Neuronal stem cell (in vitro differentiated cells): ENCODE data around the gene CYP2W1.

ENCODE experiments used
- DNase-seq: peaks from one replicate; pipeline ENCODE4 v3.0.0-alpha.2; 2013; ENCODE audit warnings: low spot score
- H2AFZ ChIP-seq: one replicate; pipeline ENCODE4 v1.6.1; 2013; ENCODE audit warnings: mild to moderate bottlenecking, low read length, inconsistent platforms
- H2AK5ac ChIP-seq: 2 replicates; pipeline ENCODE4 v1.6.1; 2013; ENCODE audit warnings: low read depth, mild to moderate bottlenecking, inconsistent platforms, low read length, moderate library complexity, mixed read lengths
- H2BK120ac ChIP-seq: 2 replicates; pipeline ENCODE4 v1.6.1; 2013; ENCODE audit warnings: low read depth, mild to moderate bottlenecking, inconsistent platforms, low read length, moderate library complexity, mixed read lengths
- H2BK12ac ChIP-seq: one replicate; pipeline ENCODE4 v1.6.1; 2013; ENCODE audit warnings: low read length, inconsistent platforms
- H2BK15ac ChIP-seq: 2 replicates; pipeline ENCODE4 v1.6.1; 2013; ENCODE audit warnings: mild to moderate bottlenecking, low read length, inconsistent platforms, mixed read lengths
- H2BK5ac ChIP-seq: one replicate; pipeline ENCODE4 v1.6.1; 2013; ENCODE audit warnings: inconsistent platforms, mild to moderate bottlenecking, low read length, moderate library complexity
- H3K14ac ChIP-seq: one replicate; pipeline ENCODE4 v1.6.1; 2013; ENCODE audit warnings: low read length, inconsistent platforms
- H3K18ac ChIP-seq: 2 replicates; pipeline ENCODE4 v1.6.1; 2013; ENCODE audit warnings: low read length, inconsistent platforms
- H3K23ac ChIP-seq: 2 replicates; pipeline ENCODE4 v1.6.1; 2013; ENCODE audit warnings: low read depth, mild to moderate bottlenecking, mixed read lengths, low read length, inconsistent platforms; ENCODE audit not compliant: poor library complexity
- H3K27ac ChIP-seq: replicated peaks from 3 replicates; pipeline ENCODE4 v1.5.1; 2013; ENCODE audit warnings: low read length, inconsistent platforms
- H3K27me3 ChIP-seq, 3 experiments: 2 replicates each; pipeline ENCODE4 v1.6.1; 2013; ENCODE audit warnings: low read length in 3 of 3, mild to moderate bottlenecking in 2 of 3, inconsistent platforms in 1 of 3, low read depth in 1 of 3, mixed read lengths in 1 of 3, moderate library complexity in 1 of 3; ENCODE audit not compliant: control insufficient read depth in 3 of 3, insufficient read depth in 3 of 3
- H3K36me3 ChIP-seq, 2 donors: replicated peaks in 1 of 2; 2 replicates each; pipeline ENCODE4 v1.6.1; 2013; ENCODE audit warnings: low read length in 2 of 2; ENCODE audit not compliant: control insufficient read depth in 2 of 2, insufficient read depth in 2 of 2
- H3K4ac ChIP-seq: 2 replicates; pipeline ENCODE4 v1.6.1; 2013; ENCODE audit warnings: inconsistent platforms, mild to moderate bottlenecking, low read length, moderate library complexity
- H3K4me1 ChIP-seq, 2 donors: 1 replicate in 1 of 2; 2 replicates in 1 of 2; pipeline ENCODE4 v1.6.1; 2013; ENCODE audit warnings: low read length in 2 of 2, low read depth in 1 of 2; ENCODE audit not compliant: control insufficient read depth in 2 of 2, insufficient read depth in 1 of 2
- H3K4me2 ChIP-seq: one replicate; pipeline ENCODE4 v1.6.1; 2013; ENCODE audit warnings: mild to moderate bottlenecking, low read length, inconsistent platforms; ENCODE audit not compliant: insufficient read depth, poor library complexity, severe bottlenecking
- H3K4me3 ChIP-seq, 2 donors: 2 replicates each; pipeline ENCODE4 v1.5.1; 2013; ENCODE audit warnings: low read length in 2 of 2, mild to moderate bottlenecking in 2 of 2, inconsistent platforms in 1 of 2, moderate library complexity in 1 of 2
- H3K79me1 ChIP-seq: one replicate; pipeline ENCODE4 v1.6.1; 2013; ENCODE audit warnings: low read depth, mild to moderate bottlenecking, inconsistent platforms, low read length, moderate library complexity
- H3K9ac ChIP-seq: one replicate; pipeline ENCODE4 v1.6.1; 2013; ENCODE audit warnings: mild to moderate bottlenecking, low read depth, low read length, inconsistent platforms; ENCODE audit not compliant: poor library complexity
- H3K9me3 ChIP-seq, 2 donors: replicated peaks in 1 of 2; 2 replicates each; pipeline versions ENCODE3 to v1.6.1; 2013; ENCODE audit warnings: low read length in 2 of 2, mild to moderate bottlenecking in 2 of 2, inconsistent platforms in 1 of 2, low read depth in 1 of 2, mixed read lengths in 1 of 2, moderate library complexity in 1 of 2; ENCODE audit not compliant: control insufficient read depth in 2 of 2, insufficient read depth in 1 of 2
- H4K8ac ChIP-seq: one replicate; pipeline ENCODE4 v1.6.1; 2013; ENCODE audit warnings: low read depth, mild to moderate bottlenecking, inconsistent platforms, low read length, moderate library complexity
- H4K91ac ChIP-seq: one replicate; pipeline ENCODE4 v1.6.1; 2013; ENCODE audit warnings: low read length, low read depth, mild to moderate bottlenecking, inconsistent platforms; ENCODE audit not compliant: poor library complexity
- WGBS, 2 donors: extraction: QIAGEN DNeasy Blood & Tissue Kit; methylation state at CpG; one replicate each; pipeline ENCODE4 v1.1.7; 2013; ENCODE audit warnings: missing lambda C conversion rate in 2 of 2, mixed read lengths in 1 of 2; ENCODE audit not compliant: insufficient read length in 2 of 2, insufficient replicate concordance in 1 of 2; ENCODE audit errors: extremely low coverage in 2 of 2; 5-methylcytosine and 5-hydroxymethylcytosine counted together

The CYP2W1 gene

GRCh38 chr7:988426-988911, 5.5 kb downstream of the CYP2W1 start:
- no CpG with 5 or more reads among the region's 24 CpGs for WGBS, 2 donors
- Histone ChIP-seq H3K14ac (peak overlapping the region; percentile 56), H3K4me2 (no peak overlapping the region), H2AFZ (no peak overlapping the region), H4K91ac (no peak overlapping the region), H3K27me3 (no peaks in the 10 kb centered on the region), H2AK5ac (peak overlapping the region; percentile 88), H4K8ac (no peak overlapping the region), H3K79me1 (peaks cover 2% of the 10 kb centered on the region), H3K4me1 (peaks cover 8 to 9% of the 10 kb centered on the region in 2 donors), H3K4ac (no peak overlapping the region), H2BK12ac (no peak overlapping the region), H3K36me3 (no peaks in the 10 kb centered on the region), H2BK5ac (no peak overlapping the region), H2BK15ac (peak overlapping the region; percentile 55), H3K9ac (peak overlapping the region; percentile 21), H3K18ac (peak overlapping the region; percentile 83), H3K9me3 (no peaks in the 10 kb centered on the region), H3K4me3 (no peak overlapping the region), H3K27ac (no peak overlapping the region), H2BK120ac (no peak overlapping the region), H3K23ac (peak overlapping the region; percentile 73)
- no peak for DNase-seq

GRCh38 chr7:988963-989529, 6.1 kb downstream of the CYP2W1 start:
- no CpG with 5 or more reads among the region's 15 CpGs for WGBS, 2 donors
- DNase-seq, result no peak
- Histone ChIP-seq H3K9ac (peak overlapping the region; percentile 44), H2BK12ac (peak overlapping the region; percentile 90), H3K36me3 (no peaks in the 10 kb centered on the region), H3K27ac (no peak overlapping the region), H3K4me2 (no peak overlapping the region), H3K27me3 (no peaks in the 10 kb centered on the region), H3K4me3 (no peak overlapping the region), H4K91ac (no peak overlapping the region), H3K18ac (peak overlapping the region; percentile 85), H3K4me1 (peaks cover 10 to 11% of the 10 kb centered on the region in 2 donors), H3K14ac (peak overlapping the region; percentile 71), H3K4ac (no peak overlapping the region), H2AFZ (no peak overlapping the region), H3K79me1 (peaks cover 2% of the 10 kb centered on the region), H4K8ac (no peak overlapping the region), H2AK5ac (peak overlapping the region; percentile 37), H2BK15ac (peak overlapping the region; percentile 85), H2BK5ac (peak overlapping the region; percentile 39), H3K23ac (peak overlapping the region; percentile 55), H2BK120ac (no peak overlapping the region), H3K9me3 (no peaks in the 10 kb centered on the region)

GRCh38 chr7:990352-990932, 7.5 kb downstream of the CYP2W1 start:
- H3K9me3 ChIP-seq, result no peaks in the 10 kb centered on the region
- no peak overlapping the region for H4K91ac ChIP-seq
- peak overlapping the region; percentile 21 for H3K14ac ChIP-seq
- H3K18ac ChIP-seq, result peak overlapping the region; percentile 57
- H3K4me1 ChIP-seq, result peaks cover 10 to 11% of the 10 kb centered on the region in 2 donors
- peak overlapping the region; percentile 53 for H2BK5ac ChIP-seq
- no peak overlapping the region for H2BK15ac ChIP-seq
- no CpG with 5 or more reads among the region's 36 CpGs for WGBS, 2 donors
- no peak overlapping the region for H3K9ac ChIP-seq
- no peak overlapping the region for H3K23ac ChIP-seq
- H3K4ac ChIP-seq, result no peak overlapping the region
- no peak overlapping the region for H3K27ac ChIP-seq
- H2AFZ ChIP-seq, result no peak overlapping the region
- no peak overlapping the region for H2BK12ac ChIP-seq
- H3K36me3 ChIP-seq, result peaks cover 0 to 2% of the 10 kb centered on the region in 2 donors
- no peaks in the 10 kb centered on the region for H3K27me3 ChIP-seq
- no peak overlapping the region for H2BK120ac ChIP-seq
- H2AK5ac ChIP-seq, result peak overlapping the region; percentile 11
- H3K79me1 ChIP-seq, result peaks cover 2% of the 10 kb centered on the region
- H4K8ac ChIP-seq, result no peak overlapping the region
- no peak overlapping the region for H3K4me2 ChIP-seq
- H3K4me3 ChIP-seq, result no peak overlapping the region
- DNase-seq, result no peak

- no CpG with 5 or more reads among the region's 35 CpGs for WGBS, 2 donors
- Histone ChIP-seq H3K4me2 (no peak overlapping the region), H4K91ac (no peak overlapping the region), H2BK5ac (peak overlapping the region; percentile 53), H3K23ac (no peak overlapping the region), H2AFZ (no peak overlapping the region), H3K4ac (no peak overlapping the region), H3K79me1 (peaks cover 2% of the 10 kb centered on the region), H4K8ac (no peak overlapping the region), H2BK12ac (no peak overlapping the region), H2BK120ac (no peak overlapping the region), H3K9ac (no peak overlapping the region), H3K27me3 (no peaks in the 10 kb centered on the region), H2AK5ac (no peak overlapping the region), H3K4me1 (peaks cover 10 to 11% of the 10 kb centered on the region in 2 donors), H3K18ac (peak overlapping the region; percentile 28), H3K9me3 (no peaks in the 10 kb centered on the region), H3K36me3 (peaks cover 0 to 9% of the 10 kb centered on the region in 2 donors), H3K14ac (no peak overlapping the region), H2BK15ac (no peak overlapping the region), H3K4me3 (no peak overlapping the region), H3K27ac (no peak overlapping the region)
- no peak for DNase-seq
These were observed 8.2 kb downstream of the CYP2W1 start for GRCh38 chr7:990933-991728.
